Measurements from ENCODE around the gene FARSB.
"Not testable (repeated sequence)": the region's sequence is repeated elsewhere in the genome, so short reads cannot be mapped to it uniquely, and the experiment has no call there.

Gene FARSB

GRCh38 chr2:222655787-222656525 lies at the start of gene FARSB:
Gene FARSB (minus strand): TSS chr2:222656092. CDS start chr2:222656073, 19 bp downstream.
- Histone ChIP-seq H3K4me1 (peaks cover 43% of the 10 kb centered on the region), H4K20me1 (peaks cover 20% of the 10 kb centered on the region), H3K9me3 (no peaks in the 10 kb centered on the region), H3K9ac (peak within 1 kb of the TSS; percentile 95), H3K27ac (peak within 1 kb of the TSS; percentile 98), H3K27me3 (no peaks in the 10 kb centered on the region), H3K4me2 (peak within 1 kb of the TSS; percentile 90), H3K4me3 (peak within 1 kb of the TSS; percentile 99), H3K36me3 (peaks cover 18% of the 10 kb centered on the region)
- TF ChIP-seq Cebpa-rat (IDR thresholded peaks at IDR 0.05) = no peak

- TF ChIP-seq Cebpa-rat (IDR thresholded peaks at IDR 0.05) = no peak
- Histone ChIP-seq H3K27me3 (no peaks in the 10 kb centered on the region), H3K4me1 (peaks cover 17% of the 10 kb centered on the region), H3K4me3 (no peak overlapping the region), H4K20me1 (no peaks in the 10 kb centered on the region), H3K9me3 (no peaks in the 10 kb centered on the region), H3K9ac (no peak overlapping the region), H3K4me2 (no peak overlapping the region), H3K27ac (no peak overlapping the region), H3K36me3 (no peaks in the 10 kb centered on the region)
These were observed 48.0 kb upstream of the FARSB start for GRCh38 chr2:222703886-222704285.

GRCh38 chr2:222703091-222703490 lies 47.2 kb upstream of the FARSB start:
- Histone ChIP-seq H3K4me2 (no peak overlapping the region), H3K9me3 (no peaks in the 10 kb centered on the region), H3K9ac (no peak overlapping the region), H3K27ac (no peak overlapping the region), H3K36me3 (no peaks in the 10 kb centered on the region), H3K4me1 (peaks cover 14% of the 10 kb centered on the region; the same call in 1 of the 2 replicates), H4K20me1 (no peaks in the 10 kb centered on the region), H3K27me3 (no peaks in the 10 kb centered on the region), H3K4me3 (no peak overlapping the region)
- TF ChIP-seq Cebpa-rat (IDR thresholded peaks at IDR 0.05) = no peak

GRCh38 chr2:222701721-222702131 lies 45.8 kb upstream of the FARSB start:
- peak overlapping the region; percentile 20; the same call in 1 of the 2 replicates for H3K4me2 ChIP-seq
- H3K4me3 ChIP-seq = no peak overlapping the region

GRCh38 chr2:222701233-222701632 lies 45.3 kb upstream of the FARSB start:
- Histone ChIP-seq H3K27me3 (no peaks in the 10 kb centered on the region), H3K4me2 (no peak overlapping the region), H4K20me1 (no peaks in the 10 kb centered on the region), H3K4me3 (no peak overlapping the region), H3K9ac (no peak overlapping the region), H3K27ac (no peak overlapping the region), H3K4me1 (peaks cover 5% of the 10 kb centered on the region; the same call in 1 of the 2 replicates), H3K9me3 (no peaks in the 10 kb centered on the region), H3K36me3 (no peaks in the 10 kb centered on the region)
- TF ChIP-seq Cebpa-rat (IDR thresholded peaks at IDR 0.05) = no peak

More at GRCh38 chr2:222701721-222702131, 45.8 kb upstream of the FARSB start:
- Histone ChIP-seq H3K36me3 (no peaks in the 10 kb centered on the region), H3K9ac (no peak overlapping the region), H3K9me3 (no peaks in the 10 kb centered on the region), H3K27me3 (no peaks in the 10 kb centered on the region), H3K4me1 (peaks cover 5% of the 10 kb centered on the region; the same call in 1 of the 2 replicates), H3K27ac (no peak overlapping the region), H4K20me1 (no peaks in the 10 kb centered on the region)
- no peak for TF ChIP-seq Cebpa-rat (IDR thresholded peaks at IDR 0.05)

GRCh38 chr2:222698276-222698675 lies 42.4 kb upstream of the FARSB start:
- Histone ChIP-seq H3K27ac (no peak overlapping the region), H3K9me3 (no peaks in the 10 kb centered on the region), H3K4me3 (no peak overlapping the region), H3K27me3 (no peaks in the 10 kb centered on the region), H4K20me1 (no peaks in the 10 kb centered on the region), H3K4me1 (peaks cover 5% of the 10 kb centered on the region; the same call in 1 of the 2 replicates), H3K4me2 (no peak overlapping the region), H3K9ac (no peak overlapping the region), H3K36me3 (no peaks in the 10 kb centered on the region)
- no peak for TF ChIP-seq Cebpa-rat (IDR thresholded peaks at IDR 0.05)

GRCh38 chr2:222693837-222694236 lies 37.9 kb upstream of the FARSB start:
- H3K27me3 ChIP-seq = no peaks in the 10 kb centered on the region
- H3K4me2 ChIP-seq = no peak overlapping the region
- H3K4me1 ChIP-seq = peaks cover 4% of the 10 kb centered on the region; the same call in 1 of the 2 replicates
- H3K36me3 ChIP-seq = no peaks in the 10 kb centered on the region
- H3K4me3 ChIP-seq = no peak overlapping the region
- H3K9me3 ChIP-seq = no peaks in the 10 kb centered on the region
- no peak overlapping the region for H3K27ac ChIP-seq
- no peak for TF ChIP-seq Cebpa-rat (IDR thresholded peaks at IDR 0.05)
- H3K9ac ChIP-seq = no peak overlapping the region
- no peaks in the 10 kb centered on the region for H4K20me1 ChIP-seq

GRCh38 chr2:222693413-222693812 lies 37.5 kb upstream of the FARSB start:
- not testable (repeated sequence) for H3K9ac ChIP-seq, H3K4me3 ChIP-seq, H3K36me3 ChIP-seq, H3K27me3 ChIP-seq, H3K4me1 ChIP-seq, H3K4me2 ChIP-seq, H3K9me3 ChIP-seq, H4K20me1 ChIP-seq, H3K27ac ChIP-seq

GRCh38 chr2:222690564-222691200 lies 34.8 kb upstream of the FARSB start:
- Histone ChIP-seq H3K9ac (no peak overlapping the region), H3K27ac (no peak overlapping the region), H4K20me1 (no peaks in the 10 kb centered on the region), H3K4me2 (no peak overlapping the region), H3K27me3 (no peaks in the 10 kb centered on the region), H3K9me3 (no peaks in the 10 kb centered on the region), H3K36me3 (no peaks in the 10 kb centered on the region), H3K4me1 (peaks cover 4% of the 10 kb centered on the region; the same call in 1 of the 2 replicates), H3K4me3 (no peak overlapping the region)
- no peak for TF ChIP-seq Cebpa-rat (IDR thresholded peaks at IDR 0.05)

GRCh38 chr2:222689322-222689721 lies 33.4 kb upstream of the FARSB start:
- H3K4me2 ChIP-seq = no peak overlapping the region
- H3K9ac ChIP-seq = no peak overlapping the region
- H3K4me1 ChIP-seq = peaks cover 4% of the 10 kb centered on the region; the same call in 1 of the 2 replicates
- H4K20me1 ChIP-seq = no peaks in the 10 kb centered on the region
- no peak for TF ChIP-seq Cebpa-rat (IDR thresholded peaks at IDR 0.05)
- no peak overlapping the region for H3K27ac ChIP-seq
- no peaks in the 10 kb centered on the region for H3K9me3 ChIP-seq
- H3K36me3 ChIP-seq = no peaks in the 10 kb centered on the region
- no peaks in the 10 kb centered on the region for H3K27me3 ChIP-seq
- no peak overlapping the region for H3K4me3 ChIP-seq
